Hematopoietic multipotent progenitor cell treated with erythropoietin and hydrocortisone succinate and interleukin-3 and kit ligand, for 6 days (in vitro differentiated cells): ENCODE measurements around the gene TAS2R41.
A peak's percentile ranks its signal among the peaks of the same experiment; 100 is the strongest.

Source experiments
- DNase-seq: peaks from one replicate; pipeline ENCODE4 v3.0.0-alpha.2; 2015

TAS2R41 gene

DNA sequence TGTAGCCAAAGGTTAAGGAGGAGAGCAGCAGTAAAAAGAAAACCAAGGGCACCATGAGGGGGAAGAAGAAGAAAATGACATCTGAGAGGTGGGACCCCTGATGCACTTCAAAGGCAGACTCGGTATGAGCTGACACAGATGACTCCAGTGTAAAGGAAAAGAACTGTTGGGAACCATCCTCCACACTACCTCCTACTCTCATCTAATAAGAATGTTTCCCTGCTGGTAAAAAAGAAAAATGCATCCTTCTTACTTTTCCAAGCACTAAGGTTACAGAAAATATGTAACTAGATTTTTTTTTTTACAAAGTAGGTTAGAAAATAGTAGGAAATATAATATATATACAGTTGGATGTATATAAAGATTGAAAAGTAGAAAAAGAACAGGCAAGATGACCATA, 16.9 kb downstream of the TAS2R41 start:
- DNase-seq, result no peak

DNA sequence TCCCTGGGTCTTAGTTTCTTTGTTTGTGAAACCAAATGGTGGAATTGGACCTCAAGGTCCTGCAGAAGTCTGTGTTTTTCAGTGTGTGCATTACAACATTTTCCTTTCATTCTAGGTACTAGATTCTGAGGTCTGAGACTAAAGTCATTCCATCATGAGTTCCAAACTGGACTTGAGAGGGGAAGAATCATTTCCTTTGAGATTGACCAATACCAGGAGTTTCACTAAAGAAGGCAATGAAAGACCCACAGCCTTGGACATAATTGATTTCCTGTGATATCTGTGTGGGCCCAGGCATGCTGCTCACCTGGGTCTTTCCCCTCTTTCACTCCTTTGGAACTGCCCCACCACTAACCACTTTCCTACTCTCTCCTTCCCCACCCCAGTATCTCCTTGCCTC, 18.2 kb downstream of the TAS2R41 start:
- no peak for DNase-seq

DNA sequence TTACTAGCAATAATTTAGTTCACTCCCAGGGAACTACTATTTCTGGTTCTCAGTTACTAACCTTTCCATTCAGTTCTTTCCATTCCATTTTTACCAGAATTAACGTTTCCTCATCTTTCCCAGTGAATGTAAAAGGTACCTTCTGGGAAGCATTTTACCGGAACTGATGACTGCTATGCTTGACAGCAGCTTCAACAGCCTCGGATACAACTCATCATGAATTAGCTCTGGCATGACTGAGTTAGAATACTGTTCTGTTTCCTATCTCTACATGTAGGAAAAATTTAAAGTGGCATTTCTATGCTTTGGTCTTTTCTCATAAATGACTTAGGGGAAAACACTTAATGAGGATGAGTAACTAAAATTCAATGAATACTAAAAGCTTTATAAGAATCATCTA, 18.6 kb downstream of the TAS2R41 start:
- no peak for DNase-seq

DNA sequence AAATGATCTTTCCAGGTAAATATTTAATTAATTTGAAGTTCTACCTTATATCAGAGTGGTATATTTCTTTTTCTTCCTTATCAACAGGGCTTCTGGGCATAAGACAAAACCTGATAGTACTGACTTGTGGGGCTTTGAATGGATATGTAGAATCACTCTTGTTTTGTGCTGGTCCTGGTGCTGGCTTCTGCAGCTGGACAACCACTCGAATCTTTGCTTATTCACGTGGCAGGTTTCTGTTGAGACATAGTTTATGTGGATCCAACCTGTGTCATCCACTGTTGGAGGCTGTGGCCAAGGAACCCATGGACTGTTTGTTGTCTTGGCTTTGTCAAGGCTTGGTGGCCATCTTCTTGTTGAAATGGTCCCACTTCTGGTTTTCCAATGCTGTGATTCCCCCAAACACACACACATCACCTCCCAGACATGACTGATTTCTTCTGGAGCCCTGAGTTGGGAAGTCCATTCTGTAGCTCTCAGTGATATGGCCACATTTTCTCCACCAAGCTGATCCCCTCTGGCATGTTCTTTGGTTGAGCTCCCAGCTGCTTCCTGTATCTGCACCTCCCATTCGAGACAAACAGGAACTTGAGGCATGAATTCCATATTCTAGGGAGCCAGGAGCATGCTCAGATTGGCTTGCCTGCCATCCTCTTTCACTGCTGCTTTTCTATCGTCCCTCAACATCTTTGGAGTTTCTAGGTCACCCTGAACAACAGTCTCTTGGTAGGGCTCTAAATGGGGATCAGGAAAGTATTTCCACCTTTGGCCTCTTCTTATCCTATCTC, 19.5 kb downstream of the TAS2R41 start:
- DNase-seq, result no peak

DNA sequence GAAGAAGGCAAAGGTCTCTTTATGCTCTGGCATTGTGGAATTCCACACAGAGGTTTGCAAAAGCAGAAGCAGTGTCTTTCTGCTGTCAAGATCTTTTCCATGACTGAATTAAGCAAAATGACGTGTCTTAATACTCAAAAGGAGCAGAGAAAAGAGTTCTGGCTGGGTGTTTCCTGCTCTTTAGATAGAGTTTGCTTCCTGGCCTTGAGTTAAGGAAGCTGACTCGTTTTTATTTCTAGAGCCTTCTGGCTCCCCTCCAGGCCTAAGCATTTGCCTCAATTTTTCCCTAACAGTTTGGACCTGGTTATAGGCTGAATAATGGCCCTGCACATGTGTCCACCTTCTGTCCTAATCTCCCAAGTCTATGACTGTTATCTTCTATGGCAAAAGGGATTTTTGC, 21.6 kb downstream of the TAS2R41 start:
- peak; percentile 24 for DNase-seq

DNA sequence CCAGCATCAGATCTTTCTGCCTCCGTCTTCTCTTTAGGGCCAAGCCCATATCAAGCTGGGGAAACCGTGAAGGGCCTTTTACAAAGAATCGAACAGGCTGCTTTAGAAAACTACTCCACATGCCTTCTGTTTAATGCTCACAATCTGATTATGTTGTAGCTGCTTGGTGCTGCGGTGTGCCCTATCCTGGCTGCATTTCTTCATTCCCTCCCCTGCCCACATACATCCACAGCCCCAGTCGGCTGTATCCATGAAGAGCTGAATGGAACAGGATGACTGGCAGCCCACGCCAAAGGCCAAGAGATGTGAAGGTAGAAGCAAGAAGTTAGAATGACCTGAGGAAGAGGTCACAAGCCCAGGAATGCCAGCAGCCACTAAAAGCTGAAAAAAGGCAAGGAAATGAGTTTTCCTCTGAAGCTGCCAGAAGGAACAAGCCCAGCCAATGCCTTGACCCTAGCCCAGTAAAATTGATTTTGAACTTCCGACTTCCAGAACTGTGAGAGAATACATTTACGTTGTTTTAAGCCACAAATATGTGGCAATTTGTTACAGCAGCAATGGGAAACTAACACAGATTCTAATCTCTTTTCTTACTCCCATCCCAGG, 22.2 kb downstream of the TAS2R41 start:
- no peak for DNase-seq

DNA sequence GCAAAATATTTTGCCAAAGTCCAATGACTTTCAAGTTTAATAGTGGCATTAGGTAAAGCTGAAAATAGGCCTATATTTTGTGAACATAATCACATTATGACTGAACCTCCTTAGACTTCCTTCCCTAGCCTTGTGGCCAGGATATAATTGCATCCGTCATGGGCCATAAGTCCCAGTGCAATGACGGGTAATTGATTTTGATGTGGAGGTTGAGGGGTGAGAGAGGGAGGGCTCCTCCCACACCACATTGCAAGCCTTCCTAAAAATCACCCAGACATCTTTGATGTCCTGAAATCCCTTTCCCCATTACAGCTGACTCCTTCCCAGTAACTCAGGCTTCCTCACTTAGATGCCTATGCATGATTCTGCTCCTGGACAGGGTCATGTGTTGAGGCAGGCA, 25.6 kb downstream of the TAS2R41 start:
- DNase-seq, result no peak

- peak; percentile 73 for DNase-seq
These were observed 26.7 kb downstream of the TAS2R41 start for GRCh38 chr7:143504215-143504936.

GRCh38 chr7:143504937-143505297, 27.2 kb downstream of the TAS2R41 start:
- no peak for DNase-seq

GRCh38 chr7:143505838-143506237, 28.2 kb downstream of the TAS2R41 start:
- no peak for DNase-seq

DNA sequence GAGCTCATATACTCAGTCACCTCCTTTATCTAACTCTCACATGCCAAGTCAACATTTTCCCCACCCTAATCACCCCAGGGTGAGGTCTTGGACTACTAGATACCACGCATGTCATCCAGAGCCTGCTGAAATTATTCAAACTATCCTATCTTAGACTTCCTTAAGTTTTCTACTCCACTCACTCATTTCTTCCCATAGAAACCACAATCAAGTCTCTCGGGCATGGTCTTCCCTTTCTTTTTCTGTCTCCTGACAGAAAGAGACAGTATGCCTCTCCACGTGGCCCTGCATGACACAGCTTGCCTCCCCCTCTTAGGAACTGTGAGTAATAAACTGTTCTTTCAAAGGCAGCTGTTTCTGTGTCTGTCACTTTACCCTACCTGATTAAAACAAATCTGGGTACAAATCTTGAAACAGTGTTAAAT, 29.4 kb downstream of the TAS2R41 start:
- DNase-seq, result peak; percentile 60

DNA sequence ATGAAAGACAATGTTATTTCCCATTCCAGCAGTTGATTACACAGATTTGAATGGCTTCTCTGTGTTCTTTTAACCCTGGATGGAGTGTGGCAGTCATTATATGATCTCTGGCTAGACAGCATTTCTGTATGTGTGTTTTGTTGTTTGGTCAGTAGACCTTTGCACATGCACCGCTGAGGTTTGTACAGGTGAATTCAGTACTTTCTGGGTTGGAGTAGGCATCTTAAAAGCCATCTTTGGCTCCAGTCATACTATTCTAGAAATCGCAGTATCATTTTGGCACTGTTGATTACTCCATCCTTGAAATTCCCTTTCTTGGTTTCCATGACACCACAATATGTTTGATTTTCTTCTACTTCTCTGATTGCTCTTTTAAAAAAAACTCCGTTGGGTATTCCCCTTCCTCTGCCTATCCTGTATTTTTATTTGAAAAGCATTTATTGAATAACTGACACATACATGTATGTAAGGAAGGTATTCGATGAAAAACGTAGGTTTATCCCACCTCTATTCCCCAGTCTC, 29.9 kb downstream of the TAS2R41 start:
- DNase-seq, result no peak

- no peak for DNase-seq
These were observed 33.4 kb downstream of the TAS2R41 start for GRCh38 chr7:143510854-143511592.

- no peak for DNase-seq
These were observed 33.9 kb downstream of the TAS2R41 start for GRCh38 chr7:143511593-143512047.

- DNase-seq, result no peak
These were observed 35.0 kb downstream of the TAS2R41 start for GRCh38 chr7:143512488-143513340.

DNA sequence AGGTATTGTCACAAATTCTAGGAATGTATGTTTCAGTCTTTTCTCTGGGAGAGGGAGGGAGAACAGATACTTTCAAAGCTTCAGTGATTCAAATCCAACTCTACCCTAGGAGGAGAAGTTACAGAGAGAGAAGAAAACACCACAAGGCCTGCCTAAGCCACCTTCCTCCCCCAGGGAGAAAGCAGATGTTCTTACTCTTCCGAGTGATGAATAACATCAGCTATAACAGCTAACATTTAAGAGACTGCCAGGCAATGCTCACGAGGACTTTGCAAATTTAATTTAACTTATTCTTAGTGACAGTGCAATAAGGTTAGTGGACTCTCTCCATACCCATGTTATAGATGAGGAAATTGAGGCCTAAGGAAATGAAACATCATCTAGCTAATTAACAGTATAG, 36.8 kb downstream of the TAS2R41 start:
- no peak for DNase-seq

DNA sequence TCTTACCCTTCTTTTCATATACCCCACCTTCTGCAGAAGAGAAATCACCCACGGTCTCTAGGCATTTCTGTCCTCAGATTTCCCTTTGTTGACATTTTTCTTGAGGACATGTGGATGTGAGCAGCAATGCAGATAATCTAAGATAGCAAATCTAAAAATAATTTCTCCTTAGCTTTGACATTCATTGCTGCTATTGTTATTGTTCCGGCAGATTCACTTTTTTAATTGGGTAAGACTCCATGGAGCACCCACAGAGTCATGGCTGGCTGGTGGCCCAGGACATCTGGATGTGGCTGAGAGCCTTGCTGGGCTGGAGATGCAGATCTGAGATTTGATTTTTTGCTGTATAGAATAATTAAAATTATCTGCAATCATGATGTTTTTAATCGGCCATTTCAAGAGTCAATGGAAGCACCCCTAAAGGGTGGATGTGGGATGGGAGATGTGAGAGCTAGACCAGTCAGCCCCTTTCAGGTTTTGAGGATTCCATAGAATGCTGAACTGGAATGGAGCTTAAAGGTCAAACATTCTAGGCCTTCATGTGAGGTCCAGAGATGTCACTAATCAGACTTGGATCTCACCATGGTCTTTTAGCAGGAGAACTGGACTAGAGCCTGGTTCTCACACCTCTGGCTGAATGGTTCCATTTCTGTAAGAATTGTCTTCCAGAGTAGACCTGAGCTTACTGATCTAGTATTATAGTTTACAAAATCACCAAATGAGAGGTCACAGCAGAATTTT, 37.5 kb downstream of the TAS2R41 start:
- DNase-seq, result no peak

DNA sequence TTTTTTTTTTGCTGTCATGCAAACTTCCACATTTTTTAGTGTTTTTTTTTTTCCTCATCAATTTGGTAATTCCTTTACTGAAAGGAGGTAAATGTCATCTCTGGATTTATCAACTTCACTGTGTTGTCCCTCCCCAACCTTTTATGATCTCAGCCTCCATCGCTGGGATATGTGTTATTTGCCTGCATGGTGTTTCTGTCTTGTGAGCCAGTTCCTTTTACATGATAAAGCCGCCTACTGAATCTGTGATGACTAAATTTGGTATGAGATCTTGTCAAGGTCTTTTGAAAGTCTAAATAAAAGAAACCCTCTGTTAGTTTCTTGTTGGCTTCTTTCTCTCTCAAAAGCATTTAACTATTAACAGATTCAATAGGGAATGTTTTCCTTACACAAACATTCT, 39.3 kb downstream of the TAS2R41 start:
- DNase-seq, result no peak

DNA sequence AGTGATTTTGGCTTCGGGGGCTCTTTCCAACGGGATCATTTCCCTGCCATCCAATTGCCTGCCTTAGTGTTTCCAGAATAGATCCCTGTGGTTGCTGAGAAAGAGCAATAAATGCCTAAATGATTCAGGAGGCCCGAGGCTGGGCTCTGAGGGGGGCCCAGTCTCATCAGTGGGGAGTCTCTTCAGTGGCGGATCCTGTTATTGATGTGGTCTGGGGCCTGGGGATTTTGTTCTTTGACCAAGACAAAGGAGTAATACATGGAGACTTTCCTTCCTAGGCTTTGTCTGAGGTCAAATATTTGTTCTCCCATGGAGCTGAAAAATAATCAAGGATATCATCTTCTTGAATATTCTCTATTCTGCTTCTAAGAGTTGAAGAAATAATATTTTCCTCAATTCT, 40.8 kb downstream of the TAS2R41 start:
- no peak for DNase-seq

DNA sequence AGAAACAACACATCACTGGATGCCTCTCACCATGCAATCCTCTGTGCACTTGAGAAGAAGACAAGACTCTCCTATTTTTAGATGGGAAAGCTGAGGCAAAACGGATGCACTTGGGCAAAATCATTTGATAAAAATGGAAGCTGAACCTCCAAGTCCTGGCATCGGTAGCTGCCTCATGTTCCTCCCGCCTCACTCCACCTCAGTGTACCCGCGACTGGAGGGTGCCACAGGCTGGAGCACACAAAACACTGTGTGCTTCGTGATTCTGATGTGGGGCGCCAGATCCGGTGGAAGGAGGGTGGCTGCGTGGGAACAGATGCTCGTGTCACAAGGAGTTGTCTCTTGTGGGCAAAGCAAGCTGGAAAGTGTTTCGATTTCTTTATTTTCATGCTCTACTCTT, 41.3 kb downstream of the TAS2R41 start:
- no peak for DNase-seq

- peak; percentile 22 for DNase-seq
These were observed 41.9 kb downstream of the TAS2R41 start for GRCh38 chr7:143519411-143520131.
